BLaER1 (cell line): ENCODE data around the gene RAD50.

Experiments
- H3K27ac ChIP-seq: shearing (Covaris generic); formaldehyde crosslinking; 2 replicates; pipeline ENCODE4 v1.8.1; 2022
- H3K27me3 ChIP-seq: shearing (Covaris generic); formaldehyde crosslinking; 2 replicates; pipeline ENCODE4 v1.8.1; 2022
- H3K36me3 ChIP-seq: shearing (Covaris generic); formaldehyde crosslinking; 2 replicates; pipeline ENCODE4 v1.8.1; 2022
- H3K4me1 ChIP-seq: shearing (Covaris generic); formaldehyde crosslinking; 2 replicates; pipeline ENCODE4 v1.8.1; 2022
- H3K4me2 ChIP-seq: shearing (Covaris generic); formaldehyde crosslinking; 2 replicates; pipeline ENCODE4 v1.8.1; 2022
- H3K4me3 ChIP-seq: shearing (Covaris generic); formaldehyde crosslinking; 2 replicates; pipeline ENCODE4 v1.8.1; 2022
- H3K9ac ChIP-seq: shearing (Covaris generic); formaldehyde crosslinking; 2 replicates; pipeline ENCODE4 v1.8.1; 2022
- H3K9me3 ChIP-seq: shearing (Covaris generic); formaldehyde crosslinking; 2 replicates; pipeline ENCODE4 v1.8.1; 2022
- H4K20me1 ChIP-seq: shearing (Covaris generic); formaldehyde crosslinking; 2 replicates; pipeline ENCODE4 v1.8.1; 2022
- Cebpa-rat ChIP-seq: shearing (Covaris generic); IDR thresholded peaks from 2 replicates; pipeline ENCODE4 v1.8.1; 2022

Gene RAD50

GRCh38 chr5:132665574-132666080 is 108.8 kb downstream of the RAD50 start:
- Histone ChIP-seq H3K27me3 (no peaks in the 10 kb centered on the region), H3K9me3 (no peaks in the 10 kb centered on the region), H3K4me2 (no peak overlapping the region), H3K9ac (no peak overlapping the region), H3K27ac (no peak overlapping the region), H3K4me1 (peaks cover 44% of the 10 kb centered on the region), H3K36me3 (no peaks in the 10 kb centered on the region), H4K20me1 (no peaks in the 10 kb centered on the region), H3K4me3 (no peak overlapping the region)
- TF ChIP-seq Cebpa-rat: no peak

- TF ChIP-seq Cebpa-rat: no peak
- no peaks in the 10 kb centered on the region for H3K36me3 ChIP-seq
- H3K27me3 ChIP-seq: no peaks in the 10 kb centered on the region
- H3K4me2 ChIP-seq: no peak overlapping the region
- peaks cover 36% of the 10 kb centered on the region for H3K4me1 ChIP-seq
- no peak overlapping the region for H3K27ac ChIP-seq
- H3K9ac ChIP-seq: no peak overlapping the region
- H4K20me1 ChIP-seq: no peaks in the 10 kb centered on the region
- H3K9me3 ChIP-seq: no peaks in the 10 kb centered on the region
- H3K4me3 ChIP-seq: no peak overlapping the region
Measured at GRCh38 chr5:132666310-132667123, 109.7 kb downstream of the RAD50 start.

- H3K4me1 ChIP-seq: peaks cover 28% of the 10 kb centered on the region
- H4K20me1 ChIP-seq: no peaks in the 10 kb centered on the region
- TF ChIP-seq Cebpa-rat: no peak
- H3K9me3 ChIP-seq: no peaks in the 10 kb centered on the region
- H3K36me3 ChIP-seq: no peaks in the 10 kb centered on the region
- H3K4me2 ChIP-seq: no peak overlapping the region
- H3K27me3 ChIP-seq: no peaks in the 10 kb centered on the region
- no peak overlapping the region for H3K9ac ChIP-seq
- H3K4me3 ChIP-seq: no peak overlapping the region
- no peak overlapping the region for H3K27ac ChIP-seq
Measured at GRCh38 chr5:132667309-132667708, 110.5 kb downstream of the RAD50 start.

GRCh38 chr5:132667761-132668705 is 111.3 kb downstream of the RAD50 start:
- Histone ChIP-seq H3K4me3 (no peak overlapping the region), H3K4me2 (no peak overlapping the region), H3K4me1 (peaks cover 20% of the 10 kb centered on the region), H4K20me1 (no peaks in the 10 kb centered on the region), H3K27me3 (no peaks in the 10 kb centered on the region), H3K36me3 (no peaks in the 10 kb centered on the region), H3K27ac (no peak overlapping the region), H3K9me3 (no peaks in the 10 kb centered on the region), H3K9ac (no peak overlapping the region)
- TF ChIP-seq Cebpa-rat: no peak

GRCh38 chr5:132668706-132669454 is 112.1 kb downstream of the RAD50 start:
- Histone ChIP-seq H3K36me3 (no peaks in the 10 kb centered on the region), H3K4me2 (no peak overlapping the region), H3K4me1 (peaks cover 12% of the 10 kb centered on the region), H4K20me1 (no peaks in the 10 kb centered on the region), H3K9me3 (no peaks in the 10 kb centered on the region), H3K4me3 (no peak overlapping the region), H3K27me3 (no peaks in the 10 kb centered on the region), H3K27ac (no peak overlapping the region), H3K9ac (no peak overlapping the region)
- TF ChIP-seq Cebpa-rat: no peak

GRCh38 chr5:132669455-132669820 is 112.7 kb downstream of the RAD50 start:
- Histone ChIP-seq H3K9me3 (no peaks in the 10 kb centered on the region), H3K4me3 (no peak overlapping the region), H3K4me2 (no peak overlapping the region), H3K4me1 (peaks cover 6% of the 10 kb centered on the region), H3K27ac (no peak overlapping the region), H4K20me1 (no peaks in the 10 kb centered on the region), H3K27me3 (no peaks in the 10 kb centered on the region), H3K36me3 (no peaks in the 10 kb centered on the region), H3K9ac (no peak overlapping the region)
- TF ChIP-seq Cebpa-rat: no peak

- H3K9ac ChIP-seq: no peak overlapping the region
- no peaks in the 10 kb centered on the region for H4K20me1 ChIP-seq
- H3K4me3 ChIP-seq: no peak overlapping the region
- H3K4me1 ChIP-seq: no peaks in the 10 kb centered on the region
- no peak for TF ChIP-seq Cebpa-rat
- no peaks in the 10 kb centered on the region for H3K36me3 ChIP-seq
- no peaks in the 10 kb centered on the region for H3K27me3 ChIP-seq
- no peaks in the 10 kb centered on the region for H3K9me3 ChIP-seq
- H3K4me2 ChIP-seq: no peak overlapping the region
- no peak overlapping the region for H3K27ac ChIP-seq
Measured at GRCh38 chr5:132669966-132670882, 113.4 kb downstream of the RAD50 start.

GRCh38 chr5:132671000-132671399 is 114.2 kb downstream of the RAD50 start:
- no peaks in the 10 kb centered on the region for H3K36me3 ChIP-seq
- H3K4me2 ChIP-seq: no peak overlapping the region
- H4K20me1 ChIP-seq: no peaks in the 10 kb centered on the region
- no peaks in the 10 kb centered on the region for H3K27me3 ChIP-seq
- no peaks in the 10 kb centered on the region for H3K9me3 ChIP-seq
- no peak overlapping the region for H3K4me3 ChIP-seq
- H3K9ac ChIP-seq: no peak overlapping the region
- no peak for TF ChIP-seq Cebpa-rat
- no peaks in the 10 kb centered on the region for H3K4me1 ChIP-seq
- no peak overlapping the region for H3K27ac ChIP-seq

- no peak overlapping the region for H3K4me2 ChIP-seq
- no peaks in the 10 kb centered on the region for H4K20me1 ChIP-seq
- TF ChIP-seq Cebpa-rat: no peak
- no peaks in the 10 kb centered on the region for H3K27me3 ChIP-seq
- no peak overlapping the region for H3K9ac ChIP-seq
- no peaks in the 10 kb centered on the region for H3K9me3 ChIP-seq
- no peak overlapping the region for H3K27ac ChIP-seq
- no peak overlapping the region for H3K4me3 ChIP-seq
- no peaks in the 10 kb centered on the region for H3K4me1 ChIP-seq
- H3K36me3 ChIP-seq: no peaks in the 10 kb centered on the region
Measured at GRCh38 chr5:132673488-132673887, 116.7 kb downstream of the RAD50 start.
